Ecto neural progenitor cell (in vitro differentiated cells): ENCODE data around the gene GRIA1.
A peak's percentile ranks its signal among the peaks of the same experiment; 100 is the strongest.

ENCODE experiments used
- DNase-seq: peaks from one replicate; pipeline ENCODE4 v3.0.0-alpha.2; 2018; ENCODE audit warnings: low spot score

GRIA1 gene

GRCh38 chr5:153660919-153661318, 170.4 kb downstream of the GRIA1 start:
- DNase-seq: peak; percentile 54

- DNase-seq: no peak
Measured at GRCh38 chr5:153661897-153662296, 171.4 kb downstream of the GRIA1 start.

GRCh38 chr5:153670101-153670500, 179.6 kb downstream of the GRIA1 start:
- no peak for DNase-seq

- DNase-seq: no peak
Measured at GRCh38 chr5:153671653-153672346, 181.3 kb downstream of the GRIA1 start.

- no peak for DNase-seq
Measured at GRCh38 chr5:153672347-153673090, 182.0 kb downstream of the GRIA1 start.

GRCh38 chr5:153674356-153674755, 183.9 kb downstream of the GRIA1 start:
- no peak for DNase-seq

- DNase-seq: no peak
Measured at GRCh38 chr5:153676406-153676805, 185.9 kb downstream of the GRIA1 start.

GRCh38 chr5:153676821-153677220, 186.4 kb downstream of the GRIA1 start:
- DNase-seq: no peak

- DNase-seq: no peak
Measured at GRCh38 chr5:153678617-153679329, 188.3 kb downstream of the GRIA1 start.

GRCh38 chr5:153690236-153690635, 199.8 kb downstream of the GRIA1 start:
- no peak for DNase-seq

- DNase-seq: no peak
Measured at GRCh38 chr5:153696256-153696655, 205.8 kb downstream of the GRIA1 start.

GRCh38 chr5:153699035-153699434, 208.6 kb downstream of the GRIA1 start:
- no peak for DNase-seq

- no peak for DNase-seq
Measured at GRCh38 chr5:153700940-153701339, 210.5 kb downstream of the GRIA1 start.

GRCh38 chr5:153702265-153702664, 211.8 kb downstream of the GRIA1 start:
- DNase-seq: no peak

GRCh38 chr5:153704110-153704509, 213.6 kb downstream of the GRIA1 start:
- no peak for DNase-seq

GRCh38 chr5:153707626-153708025, 217.2 kb downstream of the GRIA1 start:
- DNase-seq: no peak

- no peak for DNase-seq
Measured at GRCh38 chr5:153711755-153712154, 221.3 kb downstream of the GRIA1 start.

- no peak for DNase-seq
Measured at GRCh38 chr5:153712946-153713345, 222.5 kb downstream of the GRIA1 start.

GRCh38 chr5:153713943-153714342, 223.5 kb downstream of the GRIA1 start:
- no peak for DNase-seq

GRCh38 chr5:153714798-153715197, 224.3 kb downstream of the GRIA1 start:
- no peak for DNase-seq

- DNase-seq: no peak
Measured at GRCh38 chr5:153717287-153717686, 226.8 kb downstream of the GRIA1 start.

GRCh38 chr5:153718713-153719112, 228.2 kb downstream of the GRIA1 start:
- no peak for DNase-seq

- no peak for DNase-seq
Measured at GRCh38 chr5:153719324-153719723, 228.9 kb downstream of the GRIA1 start.
